Endothelial cell of umbilical vein (primary cell): Measurements from ENCODE around the gene ANXA11. TPM values are rescaled to one million over a fixed set of nuclear protein-coding genes. Genes with fewer than 3 reads are reported as not detected.
"Not testable (repeated sequence)": the region's sequence is repeated elsewhere in the genome, so short reads cannot be mapped to it uniquely, and the experiment has no call there.

Experiments used
- BruUV-seq: library from RNA; stranded (reverse); fragments of 400-500 nt; replicated peaks from 2 replicates; lab custom pipeline; 2021; lab: Mats Ljungman, UMichigan
- CTCF ChIA-PET: fragments of 300-600, 350-600 bp; sonication (Branson Sonifier 250); formaldehyde crosslinking; loops from one replicate; lab custom pipeline; 2021; ENCODE audit warnings: antibody characterized with exemption, inconsistent platforms; lab: Charles Lee
- POLR2A ChIA-PET: fragments of 300-600, 350-600 bp; sonication (Branson Sonifier 250); formaldehyde crosslinking; loops from one replicate; lab custom pipeline; 2021; ENCODE audit warnings: antibody characterized with exemption, inconsistent platforms; lab: Charles Lee
- DNase-seq: peaks from one replicate; pipeline ENCODE4 v3.0.0-alpha.2; 2011; ENCODE audit warnings: low read depth, low spot score
- FAIRE-seq: peaks from 2 replicates; lab custom pipeline; 2011; peaks lifted over from hg19 to GRCh38; lab: Jason Lieb, UNC
- H2AFZ ChIP-seq: 2 replicates; pipeline ENCODE4 v1.6.0; 2012; ENCODE audit warnings: low read depth, low read length, control low read depth, inconsistent platforms
- H3K27ac ChIP-seq: 2 replicates; pipeline ENCODE4 v1.5.1; 2011; ENCODE audit warnings: low read depth, mild to moderate bottlenecking, control low read depth, low read length, moderate library complexity; ENCODE audit not compliant: insufficient read depth
- H3K27me3 ChIP-seq, 2 experiments: 2 replicates each; pipeline versions ENCODE4 v1.6.0 to v1.6.1; 2011; ENCODE audit warnings: low read length in 2 of 2, mixed read lengths in 1 of 2; ENCODE audit not compliant: control insufficient read depth in 2 of 2, insufficient read depth in 2 of 2
- H3K36me3 ChIP-seq, 2 experiments: 2 replicates in 1 of 2; 3 replicates in 1 of 2; pipeline ENCODE4 v1.5.1; 2011; ENCODE audit warnings: low read length in 2 of 2, mild to moderate bottlenecking in 1 of 2, moderate library complexity in 1 of 2; ENCODE audit not compliant: control insufficient read depth in 2 of 2, insufficient read depth in 2 of 2; ENCODE audit errors: extremely low read depth in 1 of 2
- H3K4me1 ChIP-seq: 3 replicates; pipeline ENCODE4 v1.5.1; 2011; ENCODE audit warnings: mild to moderate bottlenecking, low read length; ENCODE audit not compliant: control insufficient read depth, insufficient read depth; ENCODE audit errors: extremely low read depth
- H3K4me2 ChIP-seq: 2 replicates; pipeline ENCODE4 v1.6.1; 2011; ENCODE audit warnings: low read length, control low read depth, mixed read lengths; ENCODE audit not compliant: insufficient read depth
- H3K4me3 ChIP-seq, 3 experiments: fragments of 200-600 bp in 1 of 3; sonication (generic), shearing (Covaris generic) in 1 of 3; replicated peaks in 1 of 3; 2 replicates each; pipeline ENCODE4 v1.5.1; 2011 to 2016; ENCODE audit warnings: control low read depth in 3 of 3, low read length in 3 of 3, mild to moderate bottlenecking in 2 of 3, inconsistent platforms in 1 of 3, low read depth in 1 of 3, moderate library complexity in 1 of 3; ENCODE audit not compliant: insufficient read depth in 1 of 3
- H3K79me2 ChIP-seq: 2 replicates; pipeline ENCODE4 v1.6.0; 2012; ENCODE audit warnings: low read length, inconsistent platforms; ENCODE audit not compliant: control insufficient read depth, insufficient read depth
- H3K9ac ChIP-seq: replicated peaks from 2 replicates; pipeline ENCODE3; 2011; ENCODE audit warnings: low read length, control low read depth; ENCODE audit not compliant: insufficient read depth; ENCODE audit errors: extremely low read depth
- H3K9me1 ChIP-seq: replicated peaks from 3 replicates; pipeline ENCODE4 v1.6.0; 2011; ENCODE audit warnings: mild to moderate bottlenecking, low read length; ENCODE audit not compliant: control insufficient read depth, insufficient read depth; ENCODE audit errors: extremely low read depth
- H3K9me3 ChIP-seq: replicated peaks from 2 replicates; pipeline ENCODE4 v1.5.1; 2012; ENCODE audit warnings: low read length, inconsistent platforms; ENCODE audit not compliant: control insufficient read depth, insufficient read depth
- H4K20me1 ChIP-seq: replicated peaks from 2 replicates; pipeline ENCODE3; 2011; ENCODE audit warnings: mild to moderate bottlenecking, low read length; ENCODE audit not compliant: control insufficient read depth, insufficient read depth; ENCODE audit errors: extremely low read depth
- CTCF ChIP-seq, 2 donors: IDR thresholded peaks; 1 replicate in 1 of 2; 2 replicates in 1 of 2; pipeline ENCODE4 v1.5.1; 2011; ENCODE audit warnings: low read length in 2 of 2, mild to moderate bottlenecking in 2 of 2, moderate library complexity in 2 of 2, control low read depth in 1 of 2, inconsistent platforms in 1 of 2, low read depth in 1 of 2; ENCODE audit not compliant: insufficient read depth in 1 of 2; ENCODE audit errors: extremely low read depth in 1 of 2
- EZH2 ChIP-seq: IDR thresholded peaks from 2 replicates; pipeline ENCODE4 v1.6.1; 2012; ENCODE audit warnings: borderline replicate concordance, low read depth, mild to moderate bottlenecking, moderate library complexity, low read length, inconsistent platforms; ENCODE audit not compliant: severe bottlenecking
- FOS ChIP-seq: IDR thresholded peaks from 2 replicates; pipeline ENCODE4 v1.6.1; 2011; ENCODE audit warnings: mild to moderate bottlenecking, low read length, moderate library complexity, borderline replicate concordance; ENCODE audit not compliant: insufficient read depth
- GATA2 ChIP-seq: IDR thresholded peaks from 2 replicates; pipeline ENCODE4 v1.7.0; 2011; ENCODE audit warnings: low read depth, mild to moderate bottlenecking, moderate library complexity, mixed read lengths, low read length; ENCODE audit not compliant: insufficient read length, insufficient read depth
- JUN ChIP-seq: IDR thresholded peaks from 2 replicates; pipeline ENCODE4 v1.6.1; 2011; ENCODE audit warnings: borderline replicate concordance, low read depth; ENCODE audit not compliant: insufficient read length, insufficient read depth
- POLR2AphosphoS5 ChIP-seq: IDR thresholded peaks from 2 replicates; pipeline ENCODE4 v1.6.1; 2012; ENCODE audit warnings: low read depth, mild to moderate bottlenecking, control low read depth, low read length, moderate library complexity; ENCODE audit not compliant: insufficient read depth
- dilution Hi-C: fragments of 300-500 bp; cut with MboI; formaldehyde crosslinking; loops from one replicate; pipeline ENCODE4 v1.15.0; 2019; ENCODE audit warnings: low sequenced_read_pairs; ENCODE audit not compliant: extremely low pct_ligation_motif_present
- intact Hi-C: fragments of 100-400 bp; cut with micrococcal nuclease; formaldehyde crosslinking; loops from one replicate; pipeline ENCODE4 v1.10.0; 2022
- polyA plus RNA-seq, 4 experiments: library from polyadenylated mRNA; depleted of rRNA in 3 of 4; stranded (reverse) in 3 of 4; unstranded in 1 of 4; fragments of >200 nt; gene quantifications; 2 replicates each; pipeline versions ENCODE4 v1.2.1 to v1.2.3, GENCODE V29; 2011 to 2012; ENCODE audit warnings: missing spikeins in 1 of 4
- total RNA-seq: library from RNA; stranded (reverse); gene quantifications from 2 replicates; pipeline ENCODE4 v1.2.3, GENCODE V29; 2021

ANXA11 gene
- total and polyA plus RNA-seq, 2 donors (not counting 3 experiments of a cell fraction or from before 2014, with no cell fraction given) = 59.2 to 143 TPM

GRCh38 chr10:80212535-80213115 is 7.3 kb upstream of the ANXA11 start:
- H3K27me3 ChIP-seq, FAIRE-seq, dilution Hi-C loops, DNase-seq, H3K4me1 ChIP-seq, H3K36me3 ChIP-seq, POLR2A ChIA-PET, H3K4me2 ChIP-seq, intact Hi-C loops, H3K4me3 ChIP-seq, H3K79me2 ChIP-seq, BruUV-seq, H4K20me1 ChIP-seq, H3K9me1 ChIP-seq, H3K9me3 ChIP-seq, H3K9ac ChIP-seq, H2AFZ ChIP-seq, H3K27ac ChIP-seq: not testable (repeated sequence)
- CTCF ChIA-PET = interaction anchor here (0.6 to 1.0 kb wide), 2 partner anchors 10 to 69 kb away, joined by 3 to 5 read pairs; no protein-coding TSS in a partner anchor

GRCh38 chr10:80211786-80212185 is 6.4 kb upstream of the ANXA11 start:
- H3K36me3 ChIP-seq = no peaks in the 10 kb centered on the region
- ChIA-PET CTCF (no interaction called here), POLR2A (no interaction called here)
- no peak overlapping the region for H3K4me2 ChIP-seq
- intact Hi-C loops = no loop called here
- H4K20me1 ChIP-seq = no peaks in the 10 kb centered on the region
- no peak overlapping the region for H3K9ac ChIP-seq
- H3K9me1 ChIP-seq = no peaks in the 10 kb centered on the region
- H3K27ac ChIP-seq = no peak overlapping the region
- H3K27me3 ChIP-seq = no peaks in the 10 kb centered on the region
- no peaks in the 10 kb centered on the region for H3K9me3 ChIP-seq
- no TSS peak for BruUV-seq
- no peak for TF ChIP-seq POLR2AphosphoS5
- no peak for TF ChIP-seq EZH2
- no peak for TF ChIP-seq JUN
- TF ChIP-seq GATA2 = no peak
- no peak for TF ChIP-seq CTCF (IDR thresholded peaks at IDR 0.05; ENCODE audit: extremely low read depth in 1 of 2, insufficient read depth in 1 of 2, low read depth in 1 of 2, low read length in 2 of 2)
- TF ChIP-seq FOS = no peak
- DNase-seq (no peak), FAIRE-seq (no peak)
- no peak overlapping the region for H2AFZ ChIP-seq
- dilution Hi-C loops = no loop called here
- no peak overlapping the region for H3K4me3 ChIP-seq
- H3K4me1 ChIP-seq = peaks cover 6% of the 10 kb centered on the region
- no peaks in the 10 kb centered on the region for H3K79me2 ChIP-seq
